Astrocyte (in vitro differentiated cells and primary cell): ENCODE data around the gene ASGR1. TPM values are rescaled to one million over a fixed set of nuclear protein-coding genes. Genes with fewer than 3 reads are reported as not detected.

Source experiments
- DNase-seq: peaks from one replicate; pipeline ENCODE4 v3.0.0-alpha.2; 2010; ENCODE audit warnings: low read depth
- FAIRE-seq: peaks from 2 replicates; lab custom pipeline; 2011; peaks lifted over from hg19 to GRCh38; lab: Jason Lieb, UNC
- H2AFZ ChIP-seq: 2 replicates; pipeline ENCODE4 v1.6.0; 2012; ENCODE audit warnings: low read depth, low read length, inconsistent platforms
- H3K27ac ChIP-seq: 2 replicates; pipeline ENCODE4 v1.5.1; 2011; ENCODE audit warnings: low read depth, low read length, inconsistent platforms
- H3K27me3 ChIP-seq: 2 replicates; pipeline ENCODE4 v1.6.0; 2011; ENCODE audit warnings: low read length, inconsistent platforms; ENCODE audit not compliant: insufficient read depth
- H3K36me3 ChIP-seq: 2 replicates; pipeline ENCODE4 v1.5.1; 2011; ENCODE audit warnings: low read length, inconsistent platforms; ENCODE audit not compliant: insufficient read depth
- H3K4me1 ChIP-seq: 2 replicates; pipeline ENCODE4 v1.5.1; 2011; ENCODE audit warnings: low read length, inconsistent platforms; ENCODE audit not compliant: insufficient read depth
- H3K4me2 ChIP-seq: 2 replicates; pipeline ENCODE4 v1.6.0; 2012; ENCODE audit warnings: low read length, inconsistent platforms
- H3K4me3 ChIP-seq: 2 replicates; pipeline ENCODE4 v1.5.1; 2011; ENCODE audit warnings: low read depth, mild to moderate bottlenecking, low read length, inconsistent platforms; ENCODE audit not compliant: insufficient read depth
- H3K79me2 ChIP-seq: 2 replicates; pipeline ENCODE4 v1.6.0; 2012; ENCODE audit warnings: mild to moderate bottlenecking, low read length, inconsistent platforms; ENCODE audit not compliant: insufficient read depth
- H3K9ac ChIP-seq: 2 replicates; pipeline ENCODE4 v1.6.0; 2012; ENCODE audit warnings: mild to moderate bottlenecking, low read length, inconsistent platforms
- H3K9me3 ChIP-seq: 2 replicates; pipeline ENCODE4 v1.5.1; 2012; ENCODE audit warnings: low read depth, mild to moderate bottlenecking, low read length, inconsistent platforms; ENCODE audit not compliant: insufficient read depth
- H4K20me1 ChIP-seq: 2 replicates; pipeline ENCODE4 v1.6.0; 2012; ENCODE audit warnings: low read length, inconsistent platforms; ENCODE audit not compliant: insufficient read depth
- H3K27ac Mint-ChIP-seq: one replicate; pipeline ENCODE4 v1.8.0; 2021; ENCODE audit warnings: mild to moderate bottlenecking, mixed read lengths; ENCODE audit not compliant: unreplicated experiment
- H3K27me3 Mint-ChIP-seq: one replicate; pipeline ENCODE4 v1.8.0; 2021; ENCODE audit warnings: low read depth, mixed read lengths; ENCODE audit not compliant: unreplicated experiment
- H3K36me3 Mint-ChIP-seq: one replicate; pipeline ENCODE4 v1.8.0; 2021; ENCODE audit warnings: low read depth, mixed read lengths; ENCODE audit not compliant: unreplicated experiment
- H3K4me1 Mint-ChIP-seq: one replicate; pipeline ENCODE4 v1.8.0; 2021; ENCODE audit warnings: low read depth, mixed read lengths; ENCODE audit not compliant: unreplicated experiment
- H3K4me3 Mint-ChIP-seq: one replicate; pipeline ENCODE4 v1.8.0; 2021; ENCODE audit warnings: mild to moderate bottlenecking, moderate library complexity, mixed read lengths; ENCODE audit not compliant: unreplicated experiment
- H3K9me3 Mint-ChIP-seq: one replicate; pipeline ENCODE4 v1.8.0; 2021; ENCODE audit warnings: mild to moderate bottlenecking, mixed read lengths; ENCODE audit not compliant: unreplicated experiment
- EZH2 ChIP-seq: IDR thresholded peaks from 2 replicates; pipeline ENCODE4 v1.6.1; 2012; ENCODE audit warnings: mild to moderate bottlenecking, low read length, inconsistent platforms; ENCODE audit not compliant: insufficient read depth
- microRNA-seq: library from miRNA; unstranded; fragments of <30 nt; microRNA quantifications from one replicate; pipeline ENCODE4 v1.2.0, GENCODE V29; 2020
- total RNA-seq: library from RNA; stranded (reverse); gene quantifications from 2 replicates; pipeline ENCODE4 v1.2.1, GENCODE V29; 2021
- TF ChIP-seq, protein P1 (sequence below): IDR thresholded peaks from 2 replicates; pipeline ENCODE4 v1.5.1; 2011; ENCODE audit warnings: low read depth, mild to moderate bottlenecking, inconsistent platforms, low read length, moderate library complexity; ENCODE audit not compliant: insufficient read depth

Gene ASGR1
- total RNA-seq, 1 donor from 2014 or later: 5.0 TPM

GRCh38 chr17:7124923-7125322, 54.2 kb downstream of the ASGR1 start:
- no peaks in the 10 kb centered on the region for H3K79me2 ChIP-seq
- no peak overlapping the region for H3K9ac ChIP-seq
- Mint-ChIP-seq H3K9me3 (no peaks in the 10 kb centered on the region), H3K27ac (no peak overlapping the region), H3K36me3 (no peaks in the 10 kb centered on the region), H3K27me3 (peaks cover 21% of the 10 kb centered on the region), H3K4me1 (peaks cover 2% of the 10 kb centered on the region), H3K4me3 (no peak overlapping the region)
- FAIRE-seq (no peak), DNase-seq (no peak)
- peaks cover 9% of the 10 kb centered on the region for H3K27me3 ChIP-seq
- no peaks in the 10 kb centered on the region for H3K4me1 ChIP-seq
- H4K20me1 ChIP-seq: no peaks in the 10 kb centered on the region
- no peak overlapping the region for H3K27ac ChIP-seq
- H3K4me3 ChIP-seq: no peak overlapping the region
- H2AFZ ChIP-seq: no peak overlapping the region
- no peak for TF ChIP-seq EZH2
- TF ChIP-seq, protein P1, sequence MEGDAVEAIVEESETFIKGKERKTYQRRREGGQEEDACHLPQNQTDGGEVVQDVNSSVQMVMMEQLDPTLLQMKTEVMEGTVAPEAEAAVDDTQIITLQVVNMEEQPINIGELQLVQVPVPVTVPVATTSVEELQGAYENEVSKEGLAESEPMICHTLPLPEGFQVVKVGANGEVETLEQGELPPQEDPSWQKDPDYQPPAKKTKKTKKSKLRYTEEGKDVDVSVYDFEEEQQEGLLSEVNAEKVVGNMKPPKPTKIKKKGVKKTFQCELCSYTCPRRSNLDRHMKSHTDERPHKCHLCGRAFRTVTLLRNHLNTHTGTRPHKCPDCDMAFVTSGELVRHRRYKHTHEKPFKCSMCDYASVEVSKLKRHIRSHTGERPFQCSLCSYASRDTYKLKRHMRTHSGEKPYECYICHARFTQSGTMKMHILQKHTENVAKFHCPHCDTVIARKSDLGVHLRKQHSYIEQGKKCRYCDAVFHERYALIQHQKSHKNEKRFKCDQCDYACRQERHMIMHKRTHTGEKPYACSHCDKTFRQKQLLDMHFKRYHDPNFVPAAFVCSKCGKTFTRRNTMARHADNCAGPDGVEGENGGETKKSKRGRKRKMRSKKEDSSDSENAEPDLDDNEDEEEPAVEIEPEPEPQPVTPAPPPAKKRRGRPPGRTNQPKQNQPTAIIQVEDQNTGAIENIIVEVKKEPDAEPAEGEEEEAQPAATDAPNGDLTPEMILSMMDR: no peak
- no peaks in the 10 kb centered on the region for H3K9me3 ChIP-seq
- no peaks in the 10 kb centered on the region for H3K36me3 ChIP-seq
- H3K4me2 ChIP-seq: no peak overlapping the region

DNA sequence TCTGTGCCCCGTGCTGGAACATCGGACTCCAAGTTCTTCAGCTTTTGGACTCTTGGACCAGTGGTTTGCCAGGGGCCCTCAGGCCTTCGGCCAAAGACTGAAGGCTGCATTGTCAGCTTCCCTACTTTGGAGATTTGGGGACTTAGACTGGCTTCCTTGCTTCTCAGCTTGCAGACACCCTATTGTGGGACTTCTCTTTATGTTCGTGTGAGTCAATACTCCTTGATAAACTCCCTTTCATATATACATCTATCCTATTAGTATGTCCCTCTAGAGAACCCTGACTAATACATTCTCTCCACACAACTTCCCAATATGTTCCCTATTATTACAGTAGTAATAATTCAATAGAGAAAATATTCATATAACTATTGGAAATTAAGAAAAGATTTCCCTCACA, 55.3 kb downstream of the ASGR1 start:
- H3K27me3 ChIP-seq: peaks cover 13% of the 10 kb centered on the region
- Mint-ChIP-seq H3K27ac (no peak overlapping the region), H3K36me3 (no peaks in the 10 kb centered on the region), H3K4me1 (no peaks in the 10 kb centered on the region), H3K27me3 (peaks cover 19% of the 10 kb centered on the region), H3K9me3 (no peaks in the 10 kb centered on the region), H3K4me3 (no peak overlapping the region)
- FAIRE-seq (no peak), DNase-seq (no peak)
- H3K9ac ChIP-seq: no peak overlapping the region
- no peaks in the 10 kb centered on the region for H4K20me1 ChIP-seq
- H3K36me3 ChIP-seq: no peaks in the 10 kb centered on the region
- no peaks in the 10 kb centered on the region for H3K4me1 ChIP-seq
- H3K27ac ChIP-seq: no peak overlapping the region
- no peak overlapping the region for H3K4me2 ChIP-seq
- H3K4me3 ChIP-seq: no peak overlapping the region
- no peak for TF ChIP-seq EZH2
- TF ChIP-seq, protein P1: no peak
- no peaks in the 10 kb centered on the region for H3K9me3 ChIP-seq
- H2AFZ ChIP-seq: no peak overlapping the region
- H3K79me2 ChIP-seq: no peaks in the 10 kb centered on the region

Small RNA genes lying within 50 kb of the gene (microRNA-seq; reads per million reads assigned to microRNA genes)
- gene MIR324: 9,440 reads per million, percentile 95 among the genes with 10 or more reads in this experiment

Other genes starting within 250 kb of the ASGR1 start
- gene ALOX12, start 183.3 kb downstream of the ASGR1 start, total RNA-seq: not detected in 2 replicates
- gene RNASEK, start 166.7 kb downstream of the ASGR1 start, total RNA-seq: 245 and 259 TPM in 2 replicates
- gene BCL6B, start 156.3 kb downstream of the ASGR1 start, total RNA-seq: not detected in 2 replicates
- 6.6 and 6.7 TPM in 2 replicates for gene SLC16A13, start 143.4 kb downstream of the ASGR1 start, total RNA-seq
- gene SLC16A11, start 135.3 kb downstream of the ASGR1 start, total RNA-seq: not detected in 2 replicates
- not detected in 2 replicates for gene CLEC10A, start 99.1 kb downstream of the ASGR1 start, total RNA-seq
- not detected in 2 replicates for gene ASGR2, start 64.5 kb downstream of the ASGR1 start, total RNA-seq
- 45.6 and 48.0 TPM in 2 replicates for gene DLG4, start 40.5 kb upstream of the ASGR1 start, total RNA-seq
- gene ACADVL, start 40.6 kb upstream of the ASGR1 start, total RNA-seq: 354 and 399 TPM in 2 replicates
- gene DVL2, start 55.1 kb upstream of the ASGR1 start, total RNA-seq: 30.2 and 34.4 TPM in 2 replicates
- gene PHF23, start 60.1 kb upstream of the ASGR1 start, total RNA-seq: 78.0 and 89.5 TPM in 2 replicates
- gene GABARAP, start 63.1 kb upstream of the ASGR1 start, total RNA-seq: 434 and 454 TPM in 2 replicates
- gene CTDNEP1, start 72.4 kb upstream of the ASGR1 start, total RNA-seq: 102 and 103 TPM in 2 replicates
- gene ELP5, start 72.8 kb upstream of the ASGR1 start, total RNA-seq: 24.9 and 25.4 TPM in 2 replicates
- 4.6 and 10.5 TPM in 2 replicates for gene CLDN7, start 83.1 kb upstream of the ASGR1 start, total RNA-seq
- 0.30 TPM in 1 of 2 replicates, not detected in the other for gene SLC2A4, start 102.3 kb upstream of the ASGR1 start, total RNA-seq
- 0.24 and 0.86 TPM in 2 replicates for gene YBX2, start 115.3 kb upstream of the ASGR1 start, total RNA-seq
- gene EIF5A, start 128.3 kb upstream of the ASGR1 start, total RNA-seq: 841 and 915 TPM in 2 replicates
- gene GPS2, start 136.0 kb upstream of the ASGR1 start, total RNA-seq: 41.7 and 49.8 TPM in 2 replicates
- gene NEURL4, start 150.0 kb upstream of the ASGR1 start, total RNA-seq: 32.5 and 32.6 TPM in 2 replicates
- 14.4 and 16.0 TPM in 2 replicates for gene ACAP1, start 157.2 kb upstream of the ASGR1 start, total RNA-seq
- 31.6 and 41.4 TPM in 2 replicates for gene KCTD11, start 172.8 kb upstream of the ASGR1 start, total RNA-seq
- 0.30 TPM in 1 of 2 replicates, not detected in the other for gene TMEM95, start 175.8 kb upstream of the ASGR1 start, total RNA-seq
- 0.36 and 1.6 TPM in 2 replicates for gene TNK1, start 201.7 kb upstream of the ASGR1 start, total RNA-seq
- gene PLSCR3, start 215.2 kb upstream of the ASGR1 start, total RNA-seq: 65.7 and 67.6 TPM in 2 replicates
- gene TMEM256, start 224.7 kb upstream of the ASGR1 start, total RNA-seq: 45.7 and 52.9 TPM in 2 replicates
- 77.3 and 80.7 TPM in 2 replicates for gene NLGN2, start 228.5 kb upstream of the ASGR1 start, total RNA-seq
- 0.23 TPM in 1 of 2 replicates, not detected in the other for gene SPEM1, start 241.0 kb upstream of the ASGR1 start, total RNA-seq
- 0.14 and 0.17 TPM in 2 replicates for gene SPEM2, start 246.2 kb upstream of the ASGR1 start, total RNA-seq
- 0.07 TPM in 1 of 2 replicates, not detected in the other for gene SPEM3, start 249.5 kb upstream of the ASGR1 start, total RNA-seq